Neural cell (in vitro differentiated cells): ENCODE results near the gene PTPRZ1.

ENCODE experiments used
- CTCF ChIP-seq: fragments of 450-650 bp; IDR thresholded peaks from 2 replicates; pipeline ENCODE4 v1.5.1; 2014; ENCODE audit warnings: antibody characterized with exemption, mild to moderate bottlenecking, moderate library complexity; ENCODE audit not compliant: poor library complexity, severe bottlenecking
- EZH2 ChIP-seq: fragments of 200-600, 300-800 bp; shearing (Covaris generic), sonication (generic); IDR thresholded peaks from 2 replicates; pipeline ENCODE4 v1.6.1; 2014; ENCODE audit warnings: antibody characterized with exemption, low read length, borderline replicate concordance, mild to moderate bottlenecking; ENCODE audit not compliant: insufficient read depth, poor library complexity, severe bottlenecking
- RAD21 ChIP-seq: fragments of 450-650 bp; conservative IDR thresholded peaks from 2 replicates; pipeline ENCODE4 v1.6.1; 2014; ENCODE audit warnings: antibody characterized with exemption, mild to moderate bottlenecking, moderate library complexity
- SMC3 ChIP-seq: fragments of 450-650 bp; conservative IDR thresholded peaks from 2 replicates; pipeline ENCODE4 v1.6.1; 2014; ENCODE audit warnings: antibody characterized with exemption, mild to moderate bottlenecking, moderate library complexity; ENCODE audit not compliant: poor library complexity

GRCh38 chr7:122055073-122055472 lies 182.1 kb downstream of the PTPRZ1 start:
- no peak for TF ChIP-seq CTCF
- TF ChIP-seq EZH2 = no peak
- TF ChIP-seq RAD21 = no peak
- TF ChIP-seq SMC3 = no peak
